OCI-LY3 (cell line): ENCODE measurements around the gene TMEM178A.

Experiments used
- H2AFZ ChIP-seq: fragments of 200-600, 300-600 bp; shearing (Covaris generic); 2 replicates; pipeline ENCODE4 v1.6.0; 2014; ENCODE audit warnings: antibody characterized with exemption, low read depth, low read length
- H3K27ac ChIP-seq: fragments of 200-600, 300-600 bp; sonication (generic); 2 replicates; pipeline ENCODE4 v1.5.1; 2014; ENCODE audit warnings: mild to moderate bottlenecking, low read length, moderate library complexity, mixed read lengths
- H3K27me3 ChIP-seq: fragments of 200-600, 300-600 bp; sonication (generic); 2 replicates; pipeline ENCODE4 v1.6.1; 2014; ENCODE audit warnings: low read depth, low read length, mixed read lengths
- H3K36me3 ChIP-seq: fragments of 200-600, 300-600 bp; sonication (generic); replicated peaks from 2 replicates; pipeline ENCODE3; 2014; ENCODE audit warnings: low read depth, low read length, mixed read lengths
- H3K4me1 ChIP-seq: fragments of 300-600, 200-600 bp; sonication (generic); 2 replicates; pipeline ENCODE4 v1.6.1; 2014; ENCODE audit warnings: low read length, mixed read lengths
- H3K4me2 ChIP-seq: fragments of 200-600, 300-600 bp; sonication (generic); 2 replicates; pipeline ENCODE4 v1.6.1; 2014; ENCODE audit warnings: low read length, mixed read lengths
- H3K4me3 ChIP-seq: fragments of 300-600, 200-600 bp; sonication (generic); 2 replicates; pipeline ENCODE4 v1.5.1; 2014; ENCODE audit warnings: antibody characterized with exemption, mild to moderate bottlenecking, low read length, moderate library complexity
- H3K79me2 ChIP-seq: fragments of 300-600, 200-600 bp; shearing (Covaris generic); 2 replicates; pipeline ENCODE4 v1.6.1; 2014; ENCODE audit warnings: mild to moderate bottlenecking, low read length, mixed read lengths
- H3K9ac ChIP-seq: fragments of 300-600, 200-600 bp; shearing (Covaris generic); 2 replicates; pipeline ENCODE4 v1.6.0; 2014; ENCODE audit warnings: mild to moderate bottlenecking, low read length, moderate library complexity
- H3K9me3 ChIP-seq: fragments of 200-600, 300-600 bp; shearing (Covaris generic); 2 replicates; pipeline ENCODE4 v1.6.1; 2014; ENCODE audit warnings: low read length, mixed read lengths; ENCODE audit not compliant: insufficient read depth
- H4K20me1 ChIP-seq: fragments of 200-600, 300-600 bp; sonication (generic); 2 replicates; pipeline ENCODE4 v1.6.1; 2016; ENCODE audit warnings: low read length, mixed read lengths; ENCODE audit not compliant: insufficient read depth
- CTCF ChIP-seq: fragments of 200-600, 300-600 bp; sonication (generic); IDR thresholded peaks from 2 replicates; pipeline ENCODE4 v1.5.1; 2014; ENCODE audit warnings: antibody characterized with exemption, low read length, low read depth
- EZH2phosphoT487 ChIP-seq: fragments of 200-600 bp; shearing (Covaris generic); IDR thresholded peaks from 2 replicates; pipeline ENCODE4 v1.6.1; 2018; ENCODE audit warnings: antibody characterized with exemption, mixed run types, low read depth

Gene TMEM178A

GRCh38 chr2:39666491-39667101 is 879 bp downstream of the TMEM178A start:
- H3K79me2 ChIP-seq = no peaks in the 10 kb centered on the region
- H3K27me3 ChIP-seq = peaks cover 22% of the 10 kb centered on the region; the same call in 1 of the 2 replicates
- no peak overlapping the region for H3K9ac ChIP-seq
- no peak overlapping the region for H3K4me2 ChIP-seq
- H3K27ac ChIP-seq = no peak overlapping the region
- H3K4me1 ChIP-seq = no peaks in the 10 kb centered on the region
- H2AFZ ChIP-seq = no peak overlapping the region
- H3K36me3 ChIP-seq = no peaks in the 10 kb centered on the region
- TF ChIP-seq CTCF = no peak
- H3K4me3 ChIP-seq = no peak overlapping the region
- H3K9me3 ChIP-seq = no peaks in the 10 kb centered on the region
- no peaks in the 10 kb centered on the region for H4K20me1 ChIP-seq

DNA sequence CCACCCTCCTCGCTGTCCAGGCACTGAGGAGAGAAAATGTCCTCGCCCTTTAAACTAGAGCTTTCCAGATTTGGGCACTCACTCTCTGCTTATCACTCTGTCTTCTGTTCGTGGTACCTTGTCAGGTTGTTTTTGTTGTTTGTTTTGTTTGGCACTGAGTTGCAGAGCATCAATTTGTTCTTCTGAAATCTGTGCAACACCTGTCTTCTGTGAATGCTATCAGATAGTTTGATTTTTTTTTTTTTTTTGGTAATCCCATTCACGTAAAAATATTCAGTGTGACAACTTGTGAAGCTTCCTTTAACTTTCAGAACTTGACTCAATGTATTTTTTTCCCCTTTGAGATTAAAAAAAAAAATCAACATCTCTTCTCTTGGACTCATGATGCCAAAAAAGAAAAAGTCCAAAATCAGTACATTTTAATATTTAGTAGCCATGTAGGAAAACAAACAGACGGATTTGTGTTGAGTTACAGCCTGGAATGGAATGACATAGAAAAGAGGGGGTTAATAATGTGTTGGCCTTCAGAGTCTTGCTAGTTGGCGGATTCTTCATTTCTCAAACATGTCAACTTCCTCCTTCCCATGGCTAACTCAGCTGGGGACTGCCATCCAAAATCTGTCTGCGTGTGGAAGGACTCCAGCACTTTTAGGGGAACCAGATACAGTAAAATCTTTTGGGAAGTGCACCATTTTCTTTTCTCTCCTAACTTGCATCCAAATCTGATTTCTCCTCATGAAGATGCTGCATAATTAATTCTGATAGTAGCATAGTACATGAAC is 1.6 kb downstream of the TMEM178A start:
- no peaks in the 10 kb centered on the region for H3K4me1 ChIP-seq
- H3K36me3 ChIP-seq = no peaks in the 10 kb centered on the region
- H3K9ac ChIP-seq = no peak overlapping the region
- no peaks in the 10 kb centered on the region for H3K79me2 ChIP-seq
- TF ChIP-seq CTCF = no peak
- no peak for TF ChIP-seq EZH2phosphoT487
- H3K9me3 ChIP-seq = no peaks in the 10 kb centered on the region
- H3K4me3 ChIP-seq = no peak overlapping the region
- no peaks in the 10 kb centered on the region for H4K20me1 ChIP-seq
- H3K27ac ChIP-seq = no peak overlapping the region
- H2AFZ ChIP-seq = no peak overlapping the region
- no peak overlapping the region for H3K4me2 ChIP-seq
- H3K27me3 ChIP-seq = peaks cover 29% of the 10 kb centered on the region

- Histone ChIP-seq H4K20me1 (no peaks in the 10 kb centered on the region), H3K79me2 (no peaks in the 10 kb centered on the region), H3K4me3 (no peak overlapping the region), H3K27ac (no peak overlapping the region), H3K4me2 (no peak overlapping the region), H3K36me3 (no peaks in the 10 kb centered on the region), H3K27me3 (peaks cover 32% of the 10 kb centered on the region), H2AFZ (no peak overlapping the region), H3K4me1 (no peaks in the 10 kb centered on the region), H3K9ac (no peak overlapping the region), H3K9me3 (no peaks in the 10 kb centered on the region)
- no peak for TF ChIP-seq CTCF
- no peak for TF ChIP-seq EZH2phosphoT487
These were observed 2.2 kb downstream of the TMEM178A start for GRCh38 chr2:39667886-39668276.

DNA sequence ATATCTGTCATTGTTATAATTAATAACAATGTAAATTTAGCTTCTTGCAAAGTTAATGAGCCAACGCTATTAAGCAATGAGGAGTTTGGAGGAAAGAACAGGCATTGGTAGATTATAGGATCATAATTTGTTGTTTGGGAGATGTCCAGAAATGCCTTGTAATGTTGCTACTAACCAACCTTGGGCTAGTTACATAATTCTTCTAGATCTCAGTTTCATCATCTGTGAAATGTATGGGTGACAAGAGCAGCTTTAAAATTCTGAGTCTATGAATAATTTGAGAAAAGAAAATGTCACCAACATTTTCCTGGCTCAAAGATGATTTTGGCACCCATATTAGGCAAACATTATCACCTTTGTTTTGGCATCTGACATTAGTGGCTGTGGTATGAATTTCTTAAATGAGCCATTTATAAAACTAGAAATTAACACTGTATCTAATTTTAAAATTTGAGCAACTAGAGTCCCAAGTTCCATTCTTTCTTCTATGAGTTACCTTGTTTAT is 2.9 kb downstream of the TMEM178A start:
- Histone ChIP-seq H3K9ac (no peak overlapping the region), H3K9me3 (no peaks in the 10 kb centered on the region), H3K4me1 (no peaks in the 10 kb centered on the region), H2AFZ (no peak overlapping the region), H3K27me3 (peaks cover 34% of the 10 kb centered on the region), H3K79me2 (no peaks in the 10 kb centered on the region), H3K4me3 (no peak overlapping the region), H3K4me2 (no peak overlapping the region), H3K27ac (no peak overlapping the region), H3K36me3 (no peaks in the 10 kb centered on the region), H4K20me1 (no peaks in the 10 kb centered on the region)
- TF ChIP-seq CTCF = no peak
- TF ChIP-seq EZH2phosphoT487 = no peak
